ENCODE data around the gene RASAL3.
"Not testable (repeated sequence)": the region's sequence is repeated elsewhere in the genome, so short reads cannot be mapped to it uniquely, and the experiment has no call there.

The RASAL3 gene

GRCh38 chr19:15421136-15421695 lies 43.1 kb downstream of the RASAL3 start:
- no peak for DNase-seq (ENCODE audit: low read depth in 2 of 2)

GRCh38 chr19:15419413-15420025 lies 44.8 kb downstream of the RASAL3 start:
- DNase-seq (ENCODE audit: low read depth in 2 of 2), result no peak

DNA sequence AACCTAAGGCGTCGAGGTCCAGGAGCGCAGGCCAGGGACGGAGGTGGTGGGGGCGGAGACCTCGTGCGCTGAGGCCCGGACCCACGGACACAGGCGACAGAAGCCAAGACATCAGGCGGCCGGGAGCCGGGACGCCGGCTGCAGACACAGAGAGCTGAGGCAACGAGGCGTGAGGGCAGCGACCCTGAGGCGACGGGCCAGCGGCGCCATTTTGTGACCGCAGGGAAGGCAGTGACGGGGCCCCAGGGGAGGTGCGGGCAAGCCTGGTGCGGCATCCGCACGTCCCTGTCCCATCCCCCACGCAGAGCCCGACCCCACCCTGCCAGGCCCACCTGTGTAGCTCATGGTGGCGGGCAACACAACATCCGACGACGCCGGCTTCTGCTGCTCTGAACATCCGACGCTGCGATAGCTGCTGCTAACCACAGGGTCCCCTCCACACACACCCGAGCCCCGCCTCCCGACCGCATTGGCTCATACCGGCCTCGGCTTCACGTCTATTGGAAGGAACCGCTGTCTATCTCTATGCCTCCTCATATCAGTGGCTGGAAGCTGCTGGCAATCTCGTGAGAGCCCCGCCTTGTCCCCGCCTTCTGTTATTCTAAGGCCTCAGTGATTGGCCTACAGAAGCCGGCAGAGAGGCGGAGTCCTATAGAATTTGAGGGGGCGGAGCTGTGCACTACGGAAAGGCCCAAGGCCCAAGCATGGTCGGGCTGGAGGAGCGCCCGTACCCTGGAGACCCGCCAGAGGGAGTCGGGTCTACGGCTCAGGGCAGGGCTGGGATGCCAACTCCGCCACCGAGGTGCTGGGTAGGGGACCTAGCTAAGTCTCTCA lies 45.5 kb downstream of the RASAL3 start, which contains the start of gene AKAP8L:
TSS of gene AKAP8L (minus strand) at position 410 of the 834 bp plus-strand sequence. CDS start at position 345, 65 bp downstream.
- peak; percentile 91 to 96 for DNase-seq (ENCODE audit: low read depth in 2 of 2)

DNA sequence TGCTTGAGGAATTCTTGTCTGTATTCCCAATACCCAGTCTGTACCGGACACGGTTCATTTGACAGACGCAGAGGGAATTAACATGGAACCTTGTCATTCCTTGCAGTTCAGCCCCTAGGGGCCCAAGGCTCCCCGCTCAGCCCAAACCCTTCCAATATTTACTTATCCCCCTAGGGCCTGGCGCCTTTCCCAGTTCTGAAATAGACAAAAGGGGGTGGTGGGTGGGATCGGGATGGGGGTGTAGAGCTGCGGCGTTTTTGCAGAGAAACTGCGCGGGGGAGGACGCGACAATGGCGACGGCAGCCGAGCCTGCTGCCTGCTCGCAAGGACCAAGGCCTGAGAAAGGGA lies 46.1 kb downstream of the RASAL3 start:
- DNase-seq (ENCODE audit: low read depth in 2 of 2), result no peak

DNA sequence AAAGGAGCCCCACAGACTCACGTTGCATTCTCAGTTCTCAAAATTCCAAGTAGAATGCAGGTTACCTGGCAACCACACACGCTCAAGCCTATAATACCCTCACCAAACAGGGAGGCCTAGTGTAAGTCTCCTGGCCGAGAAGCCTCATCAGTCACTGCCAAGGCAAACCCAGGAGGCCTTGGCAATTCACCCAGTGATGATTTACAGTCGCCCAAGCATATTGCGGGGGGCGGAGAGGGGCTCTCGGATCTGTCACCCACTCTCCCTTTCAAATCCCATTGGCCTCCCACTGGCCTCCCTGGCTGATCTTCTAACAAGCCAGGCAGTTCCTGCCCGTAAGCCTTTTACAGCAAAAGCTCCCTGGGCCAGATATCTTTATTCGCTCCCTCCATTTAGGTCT lies 46.6 kb downstream of the RASAL3 start:
- DNase-seq (ENCODE audit: low read depth in 2 of 2), result no peak

DNA sequence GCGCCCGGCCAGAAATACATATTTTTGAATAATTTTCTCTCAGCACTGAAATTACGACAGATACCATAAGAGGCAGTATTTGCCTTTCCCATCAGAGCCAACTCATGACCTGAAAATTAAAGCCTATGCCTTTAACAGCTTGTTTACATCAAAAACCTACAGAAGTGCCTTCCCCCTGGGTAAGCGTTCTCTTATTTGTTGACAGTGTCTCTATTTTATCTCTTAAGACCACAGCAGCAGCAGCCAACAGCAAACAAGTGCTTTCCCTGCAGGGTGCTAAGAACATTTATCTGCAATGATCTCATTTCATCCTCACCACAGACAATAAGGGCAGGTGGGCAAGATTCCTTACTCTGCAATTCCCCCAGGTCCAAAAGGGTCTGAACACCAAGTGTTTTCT lies 51.5 kb downstream of the RASAL3 start:
- no peak for DNase-seq (ENCODE audit: low read depth in 2 of 2)

DNA sequence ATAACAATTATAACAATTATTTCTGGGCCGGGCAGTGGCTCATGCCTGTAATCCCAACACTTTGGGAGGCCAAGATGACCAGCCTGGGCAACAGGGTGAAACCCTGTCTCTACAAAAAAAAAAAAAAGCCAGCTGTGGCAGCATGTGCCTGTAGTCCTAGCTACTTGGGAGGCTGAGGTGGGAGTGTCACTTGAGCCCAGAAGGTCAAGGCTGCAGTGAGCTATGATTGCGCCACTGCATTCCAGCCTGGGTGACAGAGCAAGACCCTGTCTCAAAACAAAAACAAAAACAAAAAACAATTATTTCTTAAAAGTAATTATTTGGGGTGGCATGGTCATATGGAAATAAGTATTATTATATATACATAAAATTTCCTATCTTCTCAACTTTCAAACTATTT lies 53.0 kb downstream of the RASAL3 start:
- not testable (repeated sequence) for DNase-seq (ENCODE audit: low read depth in 2 of 2)

DNA sequence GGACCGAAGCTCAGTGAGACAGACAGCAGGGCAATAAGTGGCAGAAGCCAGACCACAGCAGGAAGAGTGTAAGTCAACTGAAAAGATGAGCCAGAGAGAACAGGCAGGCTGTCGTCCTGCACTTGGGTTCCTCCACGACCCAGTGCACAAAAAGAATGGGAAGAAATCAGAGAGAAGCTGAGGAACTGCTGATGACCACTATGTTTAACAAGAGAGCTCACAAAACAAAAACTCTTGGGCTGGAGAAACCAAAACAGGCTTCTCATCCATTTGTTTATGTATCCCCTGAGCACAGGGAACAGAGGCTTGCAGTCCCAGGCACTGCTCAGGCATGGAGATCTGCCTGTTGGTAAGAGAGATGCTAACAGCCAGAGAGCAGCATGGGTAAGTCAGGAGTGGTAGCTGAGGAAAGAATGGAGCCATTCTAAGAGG lies 59.5 kb downstream of the RASAL3 start:
- DNase-seq (ENCODE audit: low read depth in 2 of 2), result no peak

GRCh38 chr19:15404097-15404779 lies 60.1 kb downstream of the RASAL3 start:
- no peak for DNase-seq (ENCODE audit: low read depth in 2 of 2)

- DNase-seq (ENCODE audit: low read depth in 2 of 2), result no peak
Observed at GRCh38 chr19:15403151-15403531, 61.2 kb downstream of the RASAL3 start.

DNA sequence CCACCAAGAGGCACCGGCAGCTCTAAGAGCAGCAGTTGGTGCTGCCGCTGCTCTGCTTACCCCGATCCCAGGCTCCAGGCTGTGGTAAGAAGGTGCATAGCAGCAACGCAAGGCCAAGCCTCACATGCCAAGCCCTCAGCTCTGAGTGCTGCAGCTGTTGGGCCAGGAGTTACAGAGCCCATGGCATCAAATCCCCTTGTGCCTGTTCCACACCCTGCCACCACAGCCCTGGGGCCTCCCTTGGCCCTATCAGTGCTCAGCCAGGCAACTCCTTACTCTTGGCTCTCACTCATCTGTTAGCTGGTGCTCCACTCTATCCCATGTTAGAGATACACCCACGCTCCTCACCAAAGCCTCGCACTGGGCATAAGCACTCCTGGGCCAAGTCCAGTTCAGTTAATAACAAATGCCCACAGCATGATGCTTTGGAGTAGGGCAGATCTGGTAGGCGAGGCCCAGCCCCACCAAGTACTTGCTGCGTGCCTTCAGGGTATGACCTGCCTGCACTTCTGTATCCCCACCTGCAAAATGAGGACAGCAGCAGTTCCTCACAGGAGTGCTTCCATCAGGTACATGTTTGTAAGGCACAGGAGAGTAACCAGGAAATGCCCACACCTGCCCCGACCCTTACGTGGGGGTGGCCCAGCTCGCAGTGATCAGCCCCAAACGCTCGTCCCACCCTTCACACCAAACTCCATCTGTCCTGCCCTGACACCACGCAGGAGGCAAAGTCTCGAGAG lies 61.8 kb downstream of the RASAL3 start:
- DNase-seq (ENCODE audit: low read depth in 2 of 2), result no peak

Measured in stimulated activated CD4-positive, alpha-beta T cell treated with anti-CD3 and anti-CD28 coated beads, Interleukin-1b, Interleukin-23, amount 100 ng/mL, for 1 hour (primary cell).